NCI-H774 (cell line): Measurements from ENCODE around the gene ANXA4.

Experiments
- DNase-seq: peaks from one replicate; lab custom pipeline; 2025; lab: John Stamatoyannopoulos, UW

Gene ANXA4

GRCh38 chr2:69847068-69847828, 105.3 kb downstream of the ANXA4 start:
- DNase-seq = no peak

GRCh38 chr2:69848186-69848790, 106.4 kb downstream of the ANXA4 start:
- no peak for DNase-seq

- no peak for DNase-seq
Measured at GRCh38 chr2:69858261-69858660, 116.3 kb downstream of the ANXA4 start.

- no peak for DNase-seq
Measured at GRCh38 chr2:69863298-69863697, 121.4 kb downstream of the ANXA4 start.
